ENCODE measurements around the gene PHF14. TPM values are rescaled to one million over a fixed set of nuclear protein-coding genes. Genes with fewer than 3 reads are reported as not detected.
"Not testable (repeated sequence)": the region's sequence is repeated elsewhere in the genome, so short reads cannot be mapped to it uniquely, and the experiment has no call there.

The PHF14 gene
- total RNA-seq, 2 donors from 2014 or later = 52.0 to 53.1 TPM

DNA sequence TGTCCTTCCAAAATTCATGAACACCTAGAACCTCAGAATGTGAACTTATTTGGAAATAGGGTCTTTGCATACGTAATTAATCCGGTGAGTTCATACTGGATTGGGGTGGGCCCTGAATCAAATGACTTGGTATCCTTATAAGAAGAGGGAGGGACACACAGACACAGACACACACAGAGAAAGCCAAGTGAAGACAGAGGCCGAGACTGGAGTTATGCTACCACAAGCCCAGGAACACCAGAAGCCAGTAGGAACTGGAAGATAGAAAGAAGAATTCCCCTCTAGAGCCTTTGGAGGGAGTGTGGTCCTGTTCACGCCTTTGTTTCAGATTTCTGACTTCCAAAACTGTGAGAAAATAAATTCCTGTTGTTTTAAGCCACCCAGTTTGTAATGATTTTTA lies 17.1 kb upstream of the PHF14 start:
- H3K27ac Mint-ChIP-seq = no peak overlapping the region
- H3K27ac ChIP-seq (ENCODE audit: low read depth, low read length) = no peak overlapping the region
- H3K36me3 ChIP-seq (ENCODE audit: control insufficient read depth, insufficient read depth, low read length) = no peaks in the 10 kb centered on the region
- no peaks in the 10 kb centered on the region for H3K4me1 ChIP-seq (ENCODE audit: control insufficient read depth, insufficient read depth, low read length)
- no peak overlapping the region for H3K4me3 ChIP-seq (ENCODE audit: low read length)
- H3K27me3 ChIP-seq (ENCODE audit: control insufficient read depth, insufficient read depth, low read length, poor library complexity, severe bottlenecking) = no peaks in the 10 kb centered on the region
- H3K36me3 Mint-ChIP-seq (ENCODE audit: low read depth) = no peaks in the 10 kb centered on the region
- H3K9me3 ChIP-seq (ENCODE audit: control insufficient read depth, low read length) = no peaks in the 10 kb centered on the region
- H3K27me3 Mint-ChIP-seq (ENCODE audit: insufficient read depth) = peaks cover 2% of the 10 kb centered on the region
- no peak for DNase-seq
- H3K4me3 Mint-ChIP-seq = no peak overlapping the region
- 95 to 100% methylated on average over 2 to 4 of the region's 4 CpGs for WGBS, 2 experiments (ENCODE audit: insufficient coverage in 1 of 2, insufficient read length in 1 of 2)
- no peak overlapping the region for H3K9ac ChIP-seq (ENCODE audit: extremely low read depth, low read length, poor library complexity, severe bottlenecking)
- no peaks in the 10 kb centered on the region for H3K4me1 Mint-ChIP-seq
- H3K9me3 Mint-ChIP-seq = peaks cover 15% of the 10 kb centered on the region
- TF ChIP-seq, protein P1, sequence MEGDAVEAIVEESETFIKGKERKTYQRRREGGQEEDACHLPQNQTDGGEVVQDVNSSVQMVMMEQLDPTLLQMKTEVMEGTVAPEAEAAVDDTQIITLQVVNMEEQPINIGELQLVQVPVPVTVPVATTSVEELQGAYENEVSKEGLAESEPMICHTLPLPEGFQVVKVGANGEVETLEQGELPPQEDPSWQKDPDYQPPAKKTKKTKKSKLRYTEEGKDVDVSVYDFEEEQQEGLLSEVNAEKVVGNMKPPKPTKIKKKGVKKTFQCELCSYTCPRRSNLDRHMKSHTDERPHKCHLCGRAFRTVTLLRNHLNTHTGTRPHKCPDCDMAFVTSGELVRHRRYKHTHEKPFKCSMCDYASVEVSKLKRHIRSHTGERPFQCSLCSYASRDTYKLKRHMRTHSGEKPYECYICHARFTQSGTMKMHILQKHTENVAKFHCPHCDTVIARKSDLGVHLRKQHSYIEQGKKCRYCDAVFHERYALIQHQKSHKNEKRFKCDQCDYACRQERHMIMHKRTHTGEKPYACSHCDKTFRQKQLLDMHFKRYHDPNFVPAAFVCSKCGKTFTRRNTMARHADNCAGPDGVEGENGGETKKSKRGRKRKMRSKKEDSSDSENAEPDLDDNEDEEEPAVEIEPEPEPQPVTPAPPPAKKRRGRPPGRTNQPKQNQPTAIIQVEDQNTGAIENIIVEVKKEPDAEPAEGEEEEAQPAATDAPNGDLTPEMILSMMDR (conservative IDR thresholded peaks at IDR 0.05) = no peak

DNA sequence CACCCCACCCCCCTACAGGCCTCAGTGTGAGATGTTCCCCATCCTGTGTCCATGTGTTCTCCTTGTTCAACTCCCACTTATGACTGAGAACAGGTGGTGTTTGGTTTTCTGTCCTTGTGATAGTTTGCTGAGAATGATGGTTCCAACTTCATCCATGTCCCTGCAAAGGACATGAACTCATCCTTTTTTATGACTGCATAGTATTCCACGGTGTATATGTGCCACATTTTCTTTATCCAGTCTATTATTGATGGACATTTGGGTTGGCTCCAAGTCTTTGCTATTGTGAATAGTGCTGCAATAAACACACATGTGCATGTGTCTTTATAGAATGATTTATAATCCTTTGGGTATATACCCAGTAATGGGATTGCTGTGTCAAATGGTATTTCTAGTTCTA lies 13.4 kb upstream of the PHF14 start:
- not testable (repeated sequence) for H3K4me1 Mint-ChIP-seq; H3K36me3 Mint-ChIP-seq (ENCODE audit: low read depth)

DNA sequence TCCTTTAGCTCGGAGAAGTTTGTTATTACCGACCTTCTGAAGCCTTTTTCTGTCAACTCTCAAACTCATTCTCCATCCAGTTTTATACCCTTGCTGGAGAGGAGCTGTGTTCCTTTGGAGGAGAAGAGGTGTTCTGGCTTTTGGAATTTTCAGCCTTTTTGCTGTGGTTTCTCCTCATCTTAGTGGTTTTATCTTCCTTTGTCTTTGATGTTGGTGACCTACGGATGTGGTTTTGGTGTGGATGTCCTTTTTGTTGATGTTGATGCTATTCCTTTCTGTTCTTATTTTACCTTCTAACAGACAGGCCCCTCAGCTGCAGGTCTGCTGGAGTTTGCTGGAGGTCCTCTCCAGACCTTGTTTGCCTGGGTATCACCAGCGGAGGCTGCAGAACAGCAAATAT lies 8.7 kb upstream of the PHF14 start:
- peaks cover 15% of the 10 kb centered on the region for H3K27me3 Mint-ChIP-seq (ENCODE audit: insufficient read depth)
- peaks cover 11% of the 10 kb centered on the region for H3K9me3 Mint-ChIP-seq
- not testable (repeated sequence) for H3K4me1 Mint-ChIP-seq; H3K27me3 ChIP-seq (ENCODE audit: control insufficient read depth, insufficient read depth, low read length, poor library complexity, severe bottlenecking); H3K36me3 Mint-ChIP-seq (ENCODE audit: low read depth); H3K9me3 ChIP-seq (ENCODE audit: control insufficient read depth, low read length); H3K36me3 ChIP-seq (ENCODE audit: control insufficient read depth, insufficient read depth, low read length); H3K27ac Mint-ChIP-seq; H3K27ac ChIP-seq (ENCODE audit: low read depth, low read length); H3K4me1 ChIP-seq (ENCODE audit: control insufficient read depth, insufficient read depth, low read length); DNase-seq; H3K9ac ChIP-seq (ENCODE audit: extremely low read depth, low read length, poor library complexity, severe bottlenecking); H3K4me3 Mint-ChIP-seq; H3K4me3 ChIP-seq (ENCODE audit: low read length)
- WGBS, 2 experiments (ENCODE audit: insufficient coverage in 1 of 2, insufficient read length in 1 of 2) = 89 to 100% methylated on average over 1 to 4 of the region's 4 CpGs

More for the DNA sequence above, 13.4 kb upstream of the PHF14 start:
- H3K27me3 ChIP-seq (ENCODE audit: control insufficient read depth, insufficient read depth, low read length, poor library complexity, severe bottlenecking); H3K4me3 ChIP-seq (ENCODE audit: low read length); H3K4me1 ChIP-seq (ENCODE audit: control insufficient read depth, insufficient read depth, low read length); DNase-seq; H3K9ac ChIP-seq (ENCODE audit: extremely low read depth, low read length, poor library complexity, severe bottlenecking); H3K27ac ChIP-seq (ENCODE audit: low read depth, low read length); H3K27ac Mint-ChIP-seq; H3K9me3 ChIP-seq (ENCODE audit: control insufficient read depth, low read length); H3K36me3 ChIP-seq (ENCODE audit: control insufficient read depth, insufficient read depth, low read length); H3K4me3 Mint-ChIP-seq: not testable (repeated sequence)
- Mint-ChIP-seq H3K9me3 (peaks cover 10% of the 10 kb centered on the region), H3K27me3 (ENCODE audit: insufficient read depth) (peaks cover 15% of the 10 kb centered on the region)
- WGBS, 2 experiments (ENCODE audit: insufficient coverage in 1 of 2, insufficient read length in 1 of 2) = no CpG with 5 or more reads among the region's 1 CpG

DNA sequence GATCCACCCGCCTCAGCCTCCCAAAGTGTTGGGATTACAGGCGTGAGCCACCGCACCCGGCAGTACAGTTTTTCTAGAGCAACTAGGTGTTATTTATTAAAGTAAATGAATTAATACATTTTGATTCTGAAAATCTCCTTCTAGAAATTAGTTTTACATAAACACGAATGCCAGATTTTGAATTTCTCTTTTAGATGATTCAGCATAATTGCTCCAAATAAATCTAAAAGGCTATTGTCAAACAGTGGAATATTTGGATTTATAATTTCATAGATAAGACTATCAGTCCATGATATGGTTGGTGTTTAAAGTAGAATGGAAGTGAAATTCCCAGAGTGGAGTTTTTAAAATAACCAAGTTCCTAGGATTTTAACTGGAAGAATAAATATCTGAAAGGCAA lies 1.5 kb upstream of the PHF14 start:
- TF ChIP-seq, protein P1 (conservative IDR thresholded peaks at IDR 0.05) = no peak
- no peak overlapping the region for H3K4me3 ChIP-seq (ENCODE audit: low read length)
- H3K27me3 ChIP-seq (ENCODE audit: control insufficient read depth, insufficient read depth, low read length, poor library complexity, severe bottlenecking) = no peaks in the 10 kb centered on the region
- no peaks in the 10 kb centered on the region for H3K4me1 ChIP-seq (ENCODE audit: control insufficient read depth, insufficient read depth, low read length)
- Mint-ChIP-seq H3K27me3 (ENCODE audit: insufficient read depth) (no peaks in the 10 kb centered on the region), H3K9me3 (peaks cover 7% of the 10 kb centered on the region), H3K4me1 (peaks cover 23% of the 10 kb centered on the region), H3K27ac (no peak overlapping the region), H3K4me3 (no peak overlapping the region), H3K36me3 (ENCODE audit: low read depth) (peaks cover 14% of the 10 kb centered on the region)
- H3K27ac ChIP-seq (ENCODE audit: low read depth, low read length) = no peak overlapping the region
- no peaks in the 10 kb centered on the region for H3K9me3 ChIP-seq (ENCODE audit: control insufficient read depth, low read length)
- peaks cover 7% of the 10 kb centered on the region for H3K36me3 ChIP-seq (ENCODE audit: control insufficient read depth, insufficient read depth, low read length)
- H3K9ac ChIP-seq (ENCODE audit: extremely low read depth, low read length, poor library complexity, severe bottlenecking) = no peak overlapping the region
- WGBS, 2 experiments (ENCODE audit: insufficient coverage in 1 of 2, insufficient read length in 1 of 2) = 97% methylated on average over 4 of the region's 5 CpGs; no CpG with 5 or more reads in 1 of the 2 experiments
- no peak for DNase-seq
